RWPE2 (cell line): ENCODE data around the gene KIAA0513.
A peak's percentile ranks its signal among the peaks of the same experiment; 100 is the strongest.

Experiments
- ATAC-seq: fragments of 200-7000 bp; cut with Tn5 transposase; 3 replicates; pipeline ENCODE4 v1.9.1; 2021; ENCODE audit warnings: low read depth
- DNase-seq: peaks from one replicate; pipeline ENCODE4 v3.0.0-alpha.2; 2020; ENCODE audit warnings: low spot score
- H3K27ac ChIP-seq: fragments of 450-650 bp; 2 replicates; pipeline ENCODE4 v1.5.1; 2017; ENCODE audit warnings: mild to moderate bottlenecking; ENCODE audit not compliant: poor library complexity, severe bottlenecking
- H3K27me3 ChIP-seq: fragments of 250-450 bp; sonication (Bioruptor Pico); 2 replicates; pipeline ENCODE4 v1.5.1; 2021; ENCODE audit warnings: mild to moderate bottlenecking, moderate library complexity; ENCODE audit not compliant: insufficient read depth, poor library complexity, severe bottlenecking
- H3K36me3 ChIP-seq: fragments of 250-450 bp; sonication (Bioruptor Pico); 2 replicates; pipeline ENCODE4 v1.5.1; 2020; ENCODE audit warnings: low read depth, mild to moderate bottlenecking, moderate library complexity
- H3K4me1 ChIP-seq: fragments of 250-450 bp; sonication (Bioruptor Pico); 2 replicates; pipeline ENCODE4 v1.5.1; 2021; ENCODE audit warnings: mild to moderate bottlenecking, moderate library complexity; ENCODE audit not compliant: insufficient read depth, poor library complexity, severe bottlenecking
- H3K4me3 ChIP-seq: fragments of 250-450 bp; sonication (Bioruptor Pico); 2 replicates; pipeline ENCODE4 v1.5.1; 2021; ENCODE audit warnings: mild to moderate bottlenecking, moderate library complexity; ENCODE audit not compliant: severe bottlenecking
- H3K9me3 ChIP-seq: fragments of 250-450 bp; sonication (Bioruptor Pico); 2 replicates; pipeline ENCODE4 v1.5.1; 2021; ENCODE audit warnings: mild to moderate bottlenecking, moderate library complexity; ENCODE audit not compliant: severe bottlenecking
- CTCF ChIP-seq: fragments of 450-650 bp; IDR thresholded peaks from one replicate; pipeline ENCODE4 v1.5.1; 2017; ENCODE audit warnings: mild to moderate bottlenecking, moderate library complexity; ENCODE audit not compliant: poor library complexity, severe bottlenecking

The KIAA0513 gene

GRCh38 chr16:85003725-85004586 is 23.6 kb upstream of the KIAA0513 start:
- Histone ChIP-seq H3K4me1 (peaks cover 76% of the 10 kb centered on the region), H3K4me3 (no peak overlapping the region), H3K9me3 (no peaks in the 10 kb centered on the region), H3K27ac (peak overlapping the region; percentile 99), H3K36me3 (peaks cover 60% of the 10 kb centered on the region), H3K27me3 (no peaks in the 10 kb centered on the region)
- DNase-seq = no peak
- no peak; the same call in 2 of the 3 replicates for ATAC-seq
- no peak for TF ChIP-seq CTCF

GRCh38 chr16:85004587-85005205 is 22.9 kb upstream of the KIAA0513 start:
- ATAC-seq (peak; percentile 74), DNase-seq (peak; percentile 72)
- Histone ChIP-seq H3K27ac (peak overlapping the region; percentile 99), H3K36me3 (peaks cover 61% of the 10 kb centered on the region), H3K4me3 (no peak overlapping the region), H3K27me3 (no peaks in the 10 kb centered on the region), H3K4me1 (peaks cover 71% of the 10 kb centered on the region), H3K9me3 (no peaks in the 10 kb centered on the region)
- no peak for TF ChIP-seq CTCF

- H3K9me3 ChIP-seq = no peaks in the 10 kb centered on the region
- ATAC-seq = peak; percentile 58
- H3K27me3 ChIP-seq = no peaks in the 10 kb centered on the region
- peaks cover 54% of the 10 kb centered on the region for H3K36me3 ChIP-seq
- no peak overlapping the region for H3K4me3 ChIP-seq
- H3K4me1 ChIP-seq = peaks cover 63% of the 10 kb centered on the region
- H3K27ac ChIP-seq = peak overlapping the region; percentile 99
- no peak for DNase-seq
- no peak for TF ChIP-seq CTCF
Measured at GRCh38 chr16:85005285-85006069, 22.1 kb upstream of the KIAA0513 start.

GRCh38 chr16:85006639-85007038 is 21.0 kb upstream of the KIAA0513 start:
- no peak overlapping the region for H3K4me3 ChIP-seq
- H3K4me1 ChIP-seq = peaks cover 51% of the 10 kb centered on the region
- DNase-seq = no peak
- no peaks in the 10 kb centered on the region for H3K9me3 ChIP-seq
- peak overlapping the region; percentile 99 for H3K27ac ChIP-seq
- TF ChIP-seq CTCF = no peak
- H3K36me3 ChIP-seq = peaks cover 47% of the 10 kb centered on the region
- no peaks in the 10 kb centered on the region for H3K27me3 ChIP-seq
- ATAC-seq = no peak
